Middle frontal gyrus (tissue), 1 donor: Measurements from ENCODE around the gene ARL5C.
A peak's percentile ranks its signal among the peaks of the same experiment; 100 is the strongest.
"Not testable (repeated sequence)": the region's sequence is repeated elsewhere in the genome, so short reads cannot be mapped to it uniquely, and the experiment has no call there.

Experiments used
- DNase-seq: peaks from one replicate; pipeline ENCODE4 v3.0.0-alpha.2; 2015; ENCODE audit warnings: low spot score; ENCODE audit errors: extremely low spot score

ARL5C gene

GRCh38 chr17:39141915-39142664, 23.9 kb downstream of the ARL5C start:
- DNase-seq = no peak

DNA sequence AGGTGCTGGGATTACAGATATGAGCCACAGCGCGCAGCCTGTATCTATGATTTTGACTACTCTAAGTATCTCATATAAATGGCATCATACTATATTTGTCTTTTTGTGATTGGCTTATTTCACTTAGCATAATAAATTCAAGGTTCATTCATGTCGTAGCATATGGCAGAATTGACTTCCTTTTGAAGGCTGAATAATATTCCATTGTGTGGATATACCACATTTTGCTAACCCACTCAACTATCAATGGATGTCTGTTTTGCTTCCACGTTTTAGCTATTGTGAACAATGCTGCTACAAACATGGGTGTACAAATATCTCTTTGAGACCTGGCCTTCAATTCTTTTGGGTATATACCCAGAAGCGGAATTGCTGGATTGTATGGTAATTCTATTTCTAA, 24.7 kb downstream of the ARL5C start:
- no peak for DNase-seq

DNA sequence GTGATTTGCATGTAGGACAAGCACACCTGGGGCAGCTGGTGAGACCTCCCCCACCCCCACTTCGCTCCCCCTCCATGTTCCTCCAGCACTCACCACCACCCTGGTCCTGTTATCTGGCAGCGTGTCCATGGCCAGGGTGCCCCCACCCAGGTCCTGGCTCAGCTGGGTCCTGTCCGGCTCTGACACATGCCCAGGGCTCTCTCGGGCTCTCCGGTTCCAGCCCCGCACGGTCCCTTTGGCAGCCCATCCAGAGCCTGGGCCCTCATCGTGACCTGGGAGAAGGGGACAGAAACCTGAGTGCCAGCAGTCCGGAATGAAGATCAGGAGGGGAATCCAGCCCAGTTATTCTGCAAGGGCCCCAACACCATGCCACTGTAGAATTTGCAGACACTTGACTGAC, 26.4 kb downstream of the ARL5C start:
- no peak for DNase-seq

GRCh38 chr17:39139161-39139511, 26.8 kb downstream of the ARL5C start:
- DNase-seq = no peak

- DNase-seq = no peak
Observed at GRCh38 chr17:39138431-39139160, 27.4 kb downstream of the ARL5C start.

DNA sequence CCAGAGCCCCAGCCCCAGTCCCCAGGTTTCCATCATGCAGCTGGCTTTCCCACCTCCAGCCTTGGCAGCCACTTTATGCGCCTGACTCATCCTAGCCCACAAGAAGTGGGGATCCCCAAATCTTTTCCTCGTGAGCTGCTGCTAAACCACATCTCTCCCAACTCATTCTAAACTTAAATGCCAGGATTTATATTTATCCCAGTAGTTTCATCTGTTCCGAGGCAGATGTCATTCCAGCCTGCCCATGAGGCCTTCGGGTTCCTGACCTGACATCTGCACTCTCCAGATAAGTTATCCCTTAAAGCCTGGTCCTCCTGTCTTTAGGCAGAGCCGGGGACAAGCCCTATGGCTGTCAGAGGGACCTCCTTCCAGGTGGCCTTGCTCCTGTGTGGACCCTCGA, 31.1 kb downstream of the ARL5C start:
- no peak for DNase-seq

- no peak for DNase-seq
Observed at GRCh38 chr17:39132192-39132610, 33.8 kb downstream of the ARL5C start.

DNA sequence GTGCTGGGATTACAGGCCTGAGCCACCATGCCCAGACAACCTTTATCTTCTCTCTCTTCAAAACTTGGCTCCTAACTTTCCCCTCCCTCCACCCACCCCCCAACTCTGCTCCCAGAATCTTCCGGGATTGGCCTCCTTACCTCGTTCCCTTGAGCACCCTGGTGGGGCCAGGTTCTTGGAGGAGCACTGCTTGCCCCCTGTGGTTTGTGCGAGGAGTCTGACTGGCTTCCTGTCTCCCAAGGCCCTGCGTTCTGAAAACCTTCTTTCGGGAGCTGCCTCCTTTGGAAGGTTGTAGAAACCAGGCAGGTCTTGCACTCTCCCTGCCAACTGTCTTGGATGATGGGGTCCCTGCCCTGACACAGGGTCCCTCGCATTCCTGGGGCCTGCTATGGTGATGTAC, 34.3 kb downstream of the ARL5C start:
- DNase-seq = no peak

- DNase-seq = no peak
Observed at GRCh38 chr17:39130205-39130604, 35.8 kb downstream of the ARL5C start.

- DNase-seq = not testable (repeated sequence)
Observed at GRCh38 chr17:39129544-39129943, 36.4 kb downstream of the ARL5C start.

- DNase-seq = no peak
Observed at GRCh38 chr17:39126436-39126835, 39.5 kb downstream of the ARL5C start.

DNA sequence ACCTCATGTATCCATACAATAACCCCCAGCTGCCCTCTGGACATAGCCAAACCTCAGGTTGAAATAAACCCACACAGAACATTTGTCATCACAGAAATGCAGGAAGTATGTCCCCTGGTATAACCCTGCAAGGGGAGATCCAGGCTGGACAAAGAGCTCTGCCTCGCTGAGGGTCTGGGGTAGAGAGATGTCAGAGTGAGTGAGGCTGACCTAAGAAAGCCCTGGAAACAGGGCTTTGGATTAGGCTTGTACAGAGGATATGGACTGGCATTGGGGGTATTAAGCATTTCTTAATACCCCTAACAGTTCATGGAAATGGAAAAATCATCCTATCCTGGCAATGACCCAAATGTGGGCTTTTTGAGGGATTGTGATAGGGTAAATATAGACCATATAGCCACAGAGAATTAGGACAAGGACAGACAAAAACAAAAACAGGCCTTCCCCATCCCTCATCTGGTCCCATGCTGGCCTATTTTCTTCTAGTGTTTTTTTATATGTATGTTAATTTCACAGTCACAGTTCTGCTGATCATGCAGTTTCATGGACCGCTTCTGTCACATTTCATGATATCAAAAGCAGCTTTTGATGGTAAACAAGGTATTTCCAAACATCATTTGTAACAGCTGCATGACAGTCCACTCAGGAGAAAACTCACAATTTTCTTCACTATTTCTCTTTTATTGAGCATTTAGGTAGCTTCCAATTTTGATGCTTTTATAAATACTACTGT, 40.7 kb downstream of the ARL5C start:
- no peak for DNase-seq

DNA sequence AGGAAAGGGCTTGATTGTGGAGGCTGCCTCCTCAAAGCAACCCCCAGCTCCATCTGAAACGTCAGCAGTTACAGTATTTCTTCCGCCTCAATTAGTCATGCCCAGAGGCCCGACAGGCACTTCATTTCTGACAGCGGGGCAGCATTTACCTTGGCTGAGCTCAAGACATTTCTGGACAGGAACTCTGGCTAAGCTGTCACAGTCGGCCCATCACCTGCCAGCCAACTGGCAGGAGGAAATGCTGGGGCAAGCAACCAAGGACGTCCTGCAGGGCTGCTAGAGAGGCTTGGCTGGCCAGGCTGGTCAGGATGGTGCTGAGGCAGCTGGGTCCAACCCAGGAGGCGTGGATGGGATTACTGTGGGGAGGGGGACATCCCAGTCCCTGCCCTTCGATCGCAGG, 42.3 kb downstream of the ARL5C start:
- DNase-seq = no peak

DNA sequence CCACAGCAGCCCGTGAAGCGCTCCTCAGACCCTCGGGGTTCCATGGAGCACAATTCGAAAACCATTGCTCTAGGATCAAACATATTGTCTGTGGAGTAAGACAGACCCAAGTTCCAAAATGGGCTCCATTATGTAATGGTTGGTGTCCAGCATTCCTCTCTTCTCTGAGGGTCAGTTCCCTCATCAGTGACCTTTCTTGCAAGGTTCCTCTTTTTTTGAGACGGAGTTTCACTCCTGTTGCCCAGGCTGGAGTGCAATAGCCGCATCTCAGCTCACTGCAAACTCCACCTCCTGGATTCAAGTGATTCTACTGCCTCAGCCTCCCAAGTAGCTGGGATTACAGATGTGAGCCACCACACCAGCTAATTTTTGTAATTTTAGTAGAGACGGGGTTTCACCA, 43.0 kb downstream of the ARL5C start:
- DNase-seq = no peak

DNA sequence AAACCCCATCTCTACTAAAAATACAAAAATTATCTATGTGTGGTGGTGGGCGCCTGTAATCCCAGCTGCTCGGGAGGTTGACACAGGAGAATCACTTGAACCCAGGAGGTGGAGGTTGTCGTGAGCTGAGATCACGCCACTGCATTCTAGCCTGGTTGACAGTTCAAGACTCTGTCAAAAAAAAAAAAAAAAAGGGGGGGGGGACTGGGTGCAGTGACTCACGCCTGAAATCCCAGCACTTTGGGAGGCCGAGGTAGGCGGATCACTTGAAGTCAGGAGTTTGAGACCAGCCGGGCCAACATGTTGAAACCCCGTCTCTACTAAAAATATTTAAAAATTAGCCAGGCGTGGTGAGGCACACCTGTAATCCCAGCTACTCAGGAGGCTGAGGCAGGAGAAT, 44.0 kb downstream of the ARL5C start:
- not testable (repeated sequence) for DNase-seq

GRCh38 chr17:39118674-39119419, 47.1 kb downstream of the ARL5C start:
- DNase-seq = no peak

DNA sequence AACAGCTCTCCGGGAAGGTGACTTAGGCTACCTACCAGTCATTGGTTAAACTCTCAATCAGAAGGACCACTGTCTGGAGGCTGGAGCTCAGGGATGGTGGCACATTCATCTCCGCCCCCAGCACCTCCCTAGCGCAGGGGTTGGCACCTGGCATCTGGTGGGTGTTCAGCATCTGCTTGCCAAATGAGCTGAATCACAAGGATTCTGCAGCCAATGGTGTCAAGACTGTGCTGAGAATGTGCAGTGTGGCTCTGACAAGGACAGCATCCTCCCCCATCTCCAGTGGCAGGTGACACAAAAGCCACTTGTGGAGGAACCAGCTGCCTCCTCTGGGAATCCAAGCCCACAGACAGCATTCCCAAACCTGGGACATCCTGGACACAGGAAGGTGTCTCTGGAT, 49.7 kb downstream of the ARL5C start:
- DNase-seq = peak; percentile 29

- no peak for DNase-seq
Observed at GRCh38 chr17:39115135-39115534, 50.8 kb downstream of the ARL5C start.

DNA sequence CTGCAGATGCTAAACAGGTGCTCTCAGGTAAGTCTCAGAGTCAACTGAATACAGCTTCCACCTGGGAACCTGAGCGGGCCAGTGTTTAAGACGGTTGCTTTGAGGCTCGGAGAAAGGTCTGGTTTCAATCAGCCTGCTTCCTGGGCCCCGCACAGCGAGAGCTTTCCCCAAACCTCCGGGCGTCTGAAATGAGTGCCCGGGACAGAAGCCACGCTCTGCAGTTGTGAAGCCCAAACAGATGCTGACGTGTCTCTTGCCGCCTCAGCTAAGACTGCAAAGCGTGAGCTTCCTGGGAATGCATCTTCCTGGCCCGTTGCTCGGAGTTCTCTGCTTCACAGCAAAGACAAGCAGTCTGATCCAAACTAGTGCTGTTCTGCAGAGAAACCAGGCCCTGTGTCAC, 51.2 kb downstream of the ARL5C start:
- no peak for DNase-seq

GRCh38 chr17:39113871-39114270, 52.1 kb downstream of the ARL5C start:
- DNase-seq = no peak

DNA sequence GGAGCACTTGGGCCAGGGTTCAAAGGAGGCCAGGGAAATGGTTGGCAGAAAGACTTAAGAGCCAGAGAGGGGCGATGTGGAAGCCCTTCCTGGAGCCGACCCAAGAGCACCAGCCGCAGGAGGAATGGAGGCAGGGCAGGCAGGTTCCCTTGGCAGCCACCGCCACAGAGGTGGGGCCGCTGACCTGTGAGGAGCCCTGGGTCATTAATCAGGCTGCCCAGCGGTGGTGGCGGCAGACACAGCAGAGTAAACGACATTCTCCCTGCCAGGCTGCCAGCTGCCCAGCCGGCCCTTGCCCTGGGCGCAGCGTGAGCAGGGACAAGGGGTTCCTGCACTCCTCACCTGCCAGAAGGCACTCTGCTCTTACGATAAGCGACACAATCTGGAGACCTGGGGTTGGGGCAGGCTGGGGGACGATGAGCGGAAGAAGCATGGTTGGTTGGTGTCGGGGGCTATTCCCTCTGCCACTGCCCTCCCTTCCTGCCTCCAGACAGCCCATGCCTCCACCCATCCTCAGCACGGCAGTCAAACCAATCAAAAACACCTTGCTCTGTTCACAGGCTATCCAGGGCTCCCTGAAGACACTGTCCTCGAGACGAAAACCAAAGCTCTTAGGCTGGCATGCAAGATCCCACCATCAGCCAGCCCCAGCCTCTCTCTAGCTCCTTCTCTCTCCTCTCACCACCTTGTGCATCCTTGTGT, 55.4 kb downstream of the ARL5C start:
- DNase-seq = no peak
